ENCODE results near the gene IFT57.

The IFT57 gene

DNA sequence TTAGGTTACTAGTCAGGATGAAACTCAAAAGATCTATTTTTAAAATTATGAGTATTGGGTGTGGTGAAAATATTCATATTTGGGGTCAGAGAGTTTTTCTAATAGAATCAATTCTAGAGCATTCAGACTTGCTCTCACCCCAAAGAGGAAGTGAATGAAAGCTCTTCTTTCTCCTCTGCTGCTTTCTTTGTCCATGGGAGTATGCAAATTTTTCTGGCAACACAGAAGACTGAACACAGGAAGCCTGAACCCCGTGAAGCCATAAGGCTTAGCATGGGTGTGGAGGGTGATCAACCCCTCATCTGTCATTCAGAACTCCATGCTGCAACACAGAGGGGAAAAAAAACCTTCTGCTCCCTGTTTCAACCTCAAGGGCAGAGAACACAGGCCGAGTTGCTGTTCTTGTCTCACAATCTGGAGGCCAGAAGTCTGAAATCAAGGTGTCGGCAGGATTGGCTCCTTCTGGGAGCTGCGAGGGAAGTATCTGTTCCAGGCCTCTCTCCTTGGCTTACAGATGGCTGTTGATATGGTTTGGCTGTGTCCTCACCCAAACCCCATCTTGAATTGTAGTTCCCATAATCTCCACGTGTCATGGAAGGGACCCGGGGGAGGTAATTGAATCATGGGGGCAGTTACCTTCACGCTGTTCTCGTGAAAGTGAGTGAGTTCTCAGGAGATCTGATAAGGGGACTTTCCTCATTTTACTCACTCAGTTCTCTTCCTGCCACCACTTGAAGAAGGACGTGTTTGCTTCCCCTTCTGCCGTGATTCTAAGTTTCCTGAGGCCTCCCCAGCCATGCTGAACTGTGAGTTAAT is 97.7 kb downstream of the IFT57 start:
- DNase-seq = peak in 6 of 14 donors; percentile 6 to 37 (median 8)

DNA sequence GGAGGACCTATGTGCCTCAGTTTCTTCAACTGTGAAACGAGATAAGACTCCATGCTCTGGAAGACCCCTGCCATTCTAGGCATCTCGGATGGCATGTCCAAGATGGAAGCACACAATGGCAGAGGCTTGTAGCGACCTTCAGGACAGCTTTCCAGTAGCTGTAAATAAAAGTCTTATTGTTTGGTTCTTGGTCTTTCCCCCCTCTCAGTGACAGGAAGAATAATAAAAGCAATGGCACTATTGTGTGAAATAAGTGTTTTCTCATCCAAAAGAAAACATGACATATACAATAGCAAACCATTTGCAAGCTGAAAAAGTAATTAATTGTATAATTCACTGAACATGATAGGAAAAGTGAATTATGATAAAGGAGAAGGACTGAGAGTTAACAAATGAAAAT is 98.9 kb downstream of the IFT57 start:
- DNase-seq = no peak

DNA sequence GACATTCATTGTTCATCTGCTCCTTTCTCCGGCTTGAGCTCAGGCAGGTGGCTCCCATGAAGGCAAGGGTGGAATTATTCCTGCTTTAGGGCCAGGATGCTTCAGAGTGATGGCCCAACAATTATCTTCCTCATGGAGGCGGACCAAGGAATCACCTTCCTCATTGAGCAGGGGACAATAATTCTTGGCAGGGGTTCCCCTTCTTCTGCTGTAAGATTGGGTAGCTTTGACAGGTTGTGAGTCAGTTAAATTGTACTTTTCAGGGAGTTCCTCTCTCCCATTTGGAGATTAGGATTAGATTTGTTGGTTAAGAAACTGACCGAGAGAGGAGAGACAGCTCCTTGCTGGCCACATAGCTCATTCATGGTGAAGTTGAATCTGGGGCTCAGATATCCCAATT is 99.9 kb downstream of the IFT57 start:
- DNase-seq = no peak

DNA sequence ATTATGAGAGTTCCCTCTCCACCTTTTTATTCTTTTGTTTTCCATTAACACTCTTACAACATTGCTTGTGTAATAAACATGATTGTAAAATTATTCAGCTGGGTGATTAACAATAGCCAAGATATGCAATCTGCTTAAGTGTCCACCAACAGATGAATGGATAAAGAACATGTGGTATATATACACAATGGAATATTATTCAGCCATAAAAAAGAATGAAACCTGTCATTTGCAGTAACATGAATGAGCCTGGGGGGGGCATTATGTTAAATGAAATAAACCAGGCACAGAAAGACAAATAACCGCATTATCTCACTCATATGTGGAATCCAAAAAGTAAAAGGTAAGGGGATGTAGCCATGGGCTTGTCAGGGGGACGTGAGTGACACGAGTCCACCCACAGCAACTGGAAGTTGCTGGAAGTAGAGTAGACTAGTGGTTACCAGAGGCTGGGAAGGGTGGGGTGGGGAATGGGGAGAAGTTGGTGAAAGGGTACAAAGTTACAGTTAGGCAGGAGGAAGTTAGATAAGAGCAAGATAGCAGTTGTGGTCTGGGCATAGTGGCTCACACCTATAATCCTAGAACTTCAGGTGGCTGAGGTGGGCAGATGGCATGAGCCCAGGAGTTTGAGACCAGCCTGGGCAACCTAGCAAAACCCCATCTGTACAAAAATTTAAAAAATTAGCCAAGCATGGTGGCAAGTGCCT is 102.7 kb downstream of the IFT57 start:
- DNase-seq = no peak

DNA sequence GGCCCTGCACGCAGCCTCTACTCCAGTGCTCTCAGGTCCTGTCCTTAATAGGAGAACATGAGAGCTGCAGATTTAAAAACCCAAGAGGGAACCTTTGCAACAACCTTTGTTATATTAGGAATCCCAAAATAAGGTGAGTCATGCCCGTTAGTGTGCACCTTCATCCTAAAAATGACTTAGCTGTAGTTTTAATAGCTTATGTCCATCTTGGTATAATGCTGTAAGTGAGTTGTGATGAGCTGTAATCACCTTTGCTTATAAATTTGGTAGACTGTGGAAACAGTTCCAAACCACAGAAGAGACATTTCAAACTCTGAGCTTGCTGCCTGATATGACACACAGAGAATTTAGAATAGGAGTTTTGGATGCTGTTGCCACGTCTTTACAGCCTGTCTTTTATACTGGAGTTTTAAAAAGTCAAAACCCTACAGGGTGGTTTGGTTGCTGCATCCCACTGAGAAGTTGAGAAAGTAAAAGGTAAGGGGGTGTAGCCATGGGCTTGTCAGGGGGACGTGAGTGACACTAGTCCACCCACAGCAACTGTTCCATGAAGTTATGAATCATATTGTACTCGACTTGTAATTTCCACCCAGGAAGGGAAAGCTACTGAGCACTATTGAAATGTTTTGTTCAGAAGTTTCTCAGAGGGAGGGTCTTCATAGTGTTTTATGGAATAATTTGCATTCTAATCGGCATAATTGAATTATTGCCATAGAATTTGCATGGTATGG is 104.0 kb downstream of the IFT57 start:
- no peak for DNase-seq

DNA sequence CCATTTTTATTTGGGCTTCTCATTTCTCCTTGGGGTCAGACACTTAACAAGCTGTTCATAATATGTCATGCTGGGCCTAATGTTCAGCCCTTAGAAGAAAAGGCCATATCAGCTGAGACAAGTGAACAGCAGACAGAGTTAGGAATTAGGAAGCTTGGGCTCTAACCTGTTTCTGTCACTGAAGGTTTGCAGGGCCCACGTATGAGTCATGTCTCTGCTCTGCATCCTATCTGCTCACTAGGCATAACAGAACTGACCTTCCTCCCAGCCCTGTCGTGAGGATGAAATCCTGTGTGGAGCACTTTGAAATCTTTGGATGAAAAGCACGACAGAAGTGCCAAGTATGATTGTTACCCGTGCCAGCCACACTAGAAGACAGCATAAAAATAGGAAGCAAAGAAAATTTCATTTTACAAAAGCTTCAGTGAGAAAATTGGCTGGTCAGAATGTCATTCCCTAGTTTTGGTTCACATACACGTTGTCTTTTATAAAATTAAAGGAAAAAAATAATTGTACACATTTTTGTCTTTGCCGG is 104.9 kb downstream of the IFT57 start:
- DNase-seq = no peak

DNA sequence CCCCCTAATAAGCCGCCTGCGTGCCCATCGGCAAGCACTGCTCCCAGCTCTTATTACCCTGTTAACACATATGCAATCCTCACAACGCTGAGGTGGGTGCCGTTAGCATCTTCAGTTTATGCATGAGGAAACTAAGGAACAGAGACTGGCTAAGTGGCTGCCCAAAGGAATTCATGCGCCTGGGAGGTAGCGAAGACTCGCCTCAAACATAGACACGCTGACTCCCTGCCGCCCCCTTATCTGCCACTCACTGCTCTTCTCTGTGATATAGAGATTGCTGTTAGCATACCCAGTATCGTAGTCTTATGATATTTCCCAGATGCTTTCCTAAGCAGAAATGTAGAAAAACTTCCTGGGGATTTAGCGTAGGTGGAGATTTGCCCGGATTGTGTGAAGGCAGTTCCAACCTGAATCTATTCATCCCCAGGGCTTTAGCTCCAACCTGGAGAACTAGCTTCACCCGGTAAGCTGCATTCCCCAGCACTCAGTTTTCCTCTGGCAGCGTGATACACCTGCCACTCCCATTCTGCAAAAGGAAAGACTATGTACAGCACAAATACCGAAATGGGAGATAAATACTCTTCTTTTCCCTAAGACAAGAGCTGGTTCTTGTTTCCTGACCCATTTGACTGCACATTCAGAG is 107.7 kb downstream of the IFT57 start:
- DNase-seq = no peak

DNA sequence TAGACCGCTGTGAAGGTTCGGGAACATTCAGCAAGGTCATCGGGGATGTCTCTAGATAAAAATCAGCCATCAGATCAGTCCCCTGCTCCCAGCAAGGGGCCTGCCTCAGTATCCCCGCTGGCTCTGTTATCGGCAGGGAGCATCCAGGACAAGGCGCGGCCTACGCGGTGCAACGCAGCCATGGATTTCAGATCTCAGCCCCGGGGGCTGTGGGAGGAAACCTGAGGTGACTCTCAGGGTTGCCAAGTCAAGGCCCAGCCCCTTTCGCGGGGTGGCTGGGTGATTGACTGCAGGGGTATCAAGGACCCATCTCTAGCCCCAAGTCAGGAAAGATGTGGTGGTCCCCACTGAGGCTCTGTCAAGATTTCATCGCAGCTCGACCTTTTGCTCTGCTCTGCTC is 108.2 kb downstream of the IFT57 start:
- no peak for DNase-seq

DNA sequence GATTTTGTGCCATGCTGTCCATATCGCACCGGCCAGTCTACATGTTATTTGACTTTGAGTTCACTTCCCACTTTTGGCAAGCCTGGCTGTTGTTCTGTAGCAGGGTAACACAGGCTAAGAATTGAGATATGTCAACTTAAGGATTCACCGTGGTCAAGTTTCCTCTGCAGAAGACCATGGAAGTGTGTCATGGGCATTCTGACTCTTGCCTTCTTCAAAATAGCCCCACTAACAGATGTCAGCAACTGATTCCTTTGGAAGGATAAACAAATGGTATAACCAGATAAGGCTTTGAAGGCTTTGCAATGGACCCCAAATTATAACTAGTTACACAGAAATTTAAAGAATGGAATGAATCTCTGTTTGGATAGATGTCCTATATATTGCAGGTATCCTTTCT is 111.3 kb downstream of the IFT57 start:
- no peak for DNase-seq
